ENCODE data around the gene BTAF1.

GRCh38 chr10:91891125-91892001 lies 32.2 kb upstream of the BTAF1 start:
- TF ChIP-seq EZH2 (IDR thresholded peaks at IDR 0.05; ENCODE audit: low read length), result no peak
- TF ChIP-seq CTCF (optimal IDR thresholded peaks at IDR 0.05 in 1 of 3, IDR thresholded peaks at IDR 0.05 in 1 of 3, conservative IDR thresholded peaks at IDR 0.05 in 1 of 3; ENCODE audit: extremely low read depth in 1 of 3, insufficient read depth in 2 of 3, low read length in 3 of 3), result no peak

Measured in keratinocyte (primary cell).